T-cell (primary cell): ENCODE results near the gene RIPOR1. TPM values are rescaled to one million over a fixed set of nuclear protein-coding genes. Genes with fewer than 3 reads are reported as not detected.
A peak's percentile ranks its signal among the peaks of the same experiment; 100 is the strongest.

Source experiments
- ATAC-seq, 4 experiments: fragments of 200-7000 bp in 3 of 4; fragments of 150-1000 bp in 1 of 4; cut with Tn5 transposase; replicated peaks in 1 of 4; 1 replicate in 3 of 4; 2 replicates in 1 of 4; pipeline ENCODE4 v1.10.0; 2021; ENCODE audit warnings: moderate library complexity in 3 of 4, mild to moderate bottlenecking in 2 of 4, moderate number of reproducible peaks in 1 of 4
- CTCF ChIA-PET, 2 donors: fragments of 300-600 bp; sonication (Branson Sonifier 250); formaldehyde crosslinking; loops; one replicate each; lab custom pipeline; 2022; ENCODE audit warnings: antibody characterized with exemption in 2 of 2; lab: Charles Lee
- POLR2A ChIA-PET, 2 donors: fragments of 300-600 bp; sonication (Branson Sonifier 250); formaldehyde crosslinking; loops; one replicate each; lab custom pipeline; 2022; ENCODE audit warnings: antibody characterized with exemption in 2 of 2; lab: Charles Lee
- DNase-seq, 35 experiments: peaks; one replicate each; pipeline versions ENCODE4 v3.0.0 to v3.0.0-alpha.2; 2013 to 2023
- H3K27ac ChIP-seq: one replicate; pipeline ENCODE4 v1.5.1; 2013; ENCODE audit warnings: low read length
- H3K27me3 ChIP-seq, 2 experiments: replicated peaks in 1 of 2; 1 replicate in 1 of 2; 2 replicates in 1 of 2; pipeline versions ENCODE4 v1.6.1 to v1.7.0; 2013; ENCODE audit warnings: low read length in 1 of 2, mixed read lengths in 1 of 2; ENCODE audit not compliant: control insufficient read depth in 2 of 2, insufficient read depth in 2 of 2; ENCODE audit errors: extremely low read depth in 1 of 2
- H3K36me3 ChIP-seq, 2 donors: 1 replicate in 1 of 2; 2 replicates in 1 of 2; pipeline versions ENCODE4 v1.6.1 to v1.7.0; 2013; ENCODE audit warnings: low read length in 1 of 2; ENCODE audit not compliant: control insufficient read depth in 2 of 2, insufficient read depth in 1 of 2; ENCODE audit errors: extremely low read depth in 1 of 2
- H3K4me1 ChIP-seq, 2 experiments: 1 replicate in 1 of 2; 2 replicates in 1 of 2; pipeline versions ENCODE4 v1.6.1 to v1.7.0; 2013; ENCODE audit warnings: low read length in 2 of 2, mixed read lengths in 1 of 2; ENCODE audit not compliant: insufficient read depth in 2 of 2, control insufficient read depth in 1 of 2; ENCODE audit errors: extremely low read depth in 1 of 2
- H3K4me3 ChIP-seq, 2 donors: 1 replicate in 1 of 2; 2 replicates in 1 of 2; pipeline versions ENCODE4 v1.5.1 to v1.7.0; 2013; ENCODE audit warnings: mild to moderate bottlenecking in 2 of 2, low read length in 1 of 2, moderate library complexity in 1 of 2; ENCODE audit not compliant: control insufficient read depth in 1 of 2; ENCODE audit errors: extremely low read depth in 1 of 2
- H3K9me3 ChIP-seq: 2 replicates; pipeline ENCODE4 v1.7.0; 2013
- H3K27ac Mint-ChIP-seq, 2 donors: one replicate each; pipeline ENCODE4 v1.8.0; 2020 to 2021; ENCODE audit warnings: mild to moderate bottlenecking in 2 of 2, mixed read lengths in 2 of 2
- H3K27me3 Mint-ChIP-seq, 2 donors: one replicate each; pipeline ENCODE4 v1.8.0; 2021 to 2022; ENCODE audit warnings: mixed read lengths in 2 of 2
- H3K36me3 Mint-ChIP-seq: one replicate; pipeline ENCODE4 v1.8.0; 2021; ENCODE audit warnings: mixed read lengths
- H3K4me1 Mint-ChIP-seq, 3 donors: one replicate each; pipeline ENCODE4 v1.8.0; 2020 to 2022; ENCODE audit warnings: mixed read lengths in 3 of 3, mild to moderate bottlenecking in 1 of 3
- H3K4me3 Mint-ChIP-seq, 3 donors: one replicate each; pipeline ENCODE4 v1.8.0; 2020 to 2022; ENCODE audit warnings: mild to moderate bottlenecking in 3 of 3, mixed read lengths in 3 of 3, moderate library complexity in 3 of 3
- H3K9me3 Mint-ChIP-seq, 3 donors: one replicate each; pipeline ENCODE4 v1.8.0; 2020 to 2022; ENCODE audit warnings: mixed read lengths in 3 of 3
- WGBS: methylation state at CpG from one replicate; pipeline ENCODE4 v1.1.5; 2013; ENCODE audit warnings: missing lambda C conversion rate; ENCODE audit not compliant: insufficient coverage; 5-methylcytosine and 5-hydroxymethylcytosine counted together
- total RNA-seq, 35 experiments: library from RNA in 6 of 35; stranded (reverse) in 6 of 35; fragments of 120-200 nt in 1 of 35; gene quantifications; one replicate each; pipeline versions ENCODE4 v1.2.1 to v1.2.4 and lab custom pipeline; 2013 to 2026

RIPOR1 gene
- total RNA-seq, 5 donors from 2014 or later (not counting 1 experiment from before 2014, with no cell fraction given) = 33.9 to 60.7 (median 52.4) TPM

DNA sequence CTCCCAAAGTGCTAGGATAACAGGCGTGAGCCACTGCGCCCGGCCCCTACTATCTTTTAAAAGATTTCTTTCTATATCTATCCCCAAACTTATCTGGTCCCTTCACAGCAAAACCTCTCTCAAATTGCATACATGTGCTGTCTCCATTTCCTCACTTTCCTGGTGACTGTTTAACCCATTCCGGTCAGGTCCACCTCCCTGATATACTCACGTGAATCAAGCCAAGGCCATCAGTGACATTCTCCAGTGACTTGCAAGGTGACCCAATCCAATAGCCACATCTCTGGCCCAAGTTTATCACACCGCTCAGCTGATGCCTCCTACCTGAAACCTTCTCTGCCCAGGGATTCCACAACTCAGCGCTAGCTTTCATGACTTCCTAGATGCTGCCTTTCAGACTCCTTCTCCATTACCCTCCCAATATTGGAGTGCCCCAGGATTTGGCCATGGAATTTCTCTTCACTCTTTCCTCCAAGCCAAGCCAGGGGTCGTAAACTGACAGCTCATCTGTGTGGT lies 32.3 kb downstream of the RIPOR1 start:
- H3K4me1 Mint-ChIP-seq = peaks cover 39 to 61% (median 48%) of the 10 kb centered on the region in 3 donors
- WGBS = 79% methylated on average over 5 of the region's 8 CpGs
- Histone ChIP-seq H3K36me3 (no peaks in the 10 kb centered on the region), H3K27me3 (no peaks in the 10 kb centered on the region), H3K9me3 (no peaks in the 10 kb centered on the region), H3K4me3 (peak overlapping the region in 1 of 2 donors; percentile 55), H3K27ac (peak overlapping the region; percentile 69), H3K4me1 (peaks cover 23 to 47% of the 10 kb centered on the region in 2 experiments)
- peaks cover 3% of the 10 kb centered on the region for H3K36me3 Mint-ChIP-seq
- ChIA-PET CTCF (interaction anchor here in 1 of 2 donors (0.5 to 6.4 kb wide), 7 partner anchors 13 to 667 kb away, joined by 3 to 64 read pairs (median 4); no protein-coding TSS in a partner anchor), POLR2A (no interaction called here)
- H3K4me3 Mint-ChIP-seq = peak overlapping the region; percentile 85 to 88 (median 86)
- ATAC-seq = no peak
- no peaks in the 10 kb centered on the region for H3K27me3 Mint-ChIP-seq
- peak overlapping the region; percentile 92 to 94 for H3K27ac Mint-ChIP-seq
- DNase-seq = no peak
- no peaks in the 10 kb centered on the region for H3K9me3 Mint-ChIP-seq

DNA sequence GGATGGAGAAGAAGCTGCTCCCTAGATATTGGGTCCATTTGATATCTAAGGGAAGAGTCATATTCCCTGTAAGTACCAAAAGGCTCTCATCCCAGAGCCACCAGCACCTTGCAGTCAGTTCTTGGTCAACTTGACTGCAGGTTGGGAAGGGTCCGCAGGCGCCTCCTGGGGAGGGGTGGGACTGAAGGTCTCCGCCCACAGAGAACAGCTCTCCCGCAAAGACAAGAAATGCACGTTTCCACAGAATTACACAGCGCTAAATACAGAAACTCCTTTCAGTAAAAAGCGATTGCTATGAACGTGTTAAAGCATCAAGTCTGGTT lies 32.8 kb downstream of the RIPOR1 start:
- no peak for ATAC-seq
- Histone ChIP-seq H3K4me3 (peak overlapping the region; percentile 55 to 67), H3K9me3 (no peaks in the 10 kb centered on the region), H3K4me1 (peaks cover 21 to 47% of the 10 kb centered on the region in 2 experiments), H3K27ac (peak overlapping the region; percentile 69), H3K36me3 (no peaks in the 10 kb centered on the region), H3K27me3 (no peaks in the 10 kb centered on the region)
- H3K9me3 Mint-ChIP-seq = no peaks in the 10 kb centered on the region
- H3K27me3 Mint-ChIP-seq = no peaks in the 10 kb centered on the region
- CTCF ChIA-PET = interaction anchor here (0.6 to 6.4 kb wide), 11 partner anchors 12 to 667 kb away, joined by 3 to 64 read pairs (median 4); partner anchors contain the start of genes ATP6V0D1 (in 1 of the 2) and CARMIL2 (in 1 of the 2)
- peaks cover 33 to 59% (median 46%) of the 10 kb centered on the region in 3 donors for H3K4me1 Mint-ChIP-seq
- POLR2A ChIA-PET = no interaction called here
- peak overlapping the region; percentile 92 to 94 for H3K27ac Mint-ChIP-seq
- WGBS = 0% methylated on average over 3 of the region's 8 CpGs
- H3K4me3 Mint-ChIP-seq = peak overlapping the region; percentile 85 to 88 (median 86)
- DNase-seq = no peak
- peaks cover 3% of the 10 kb centered on the region for H3K36me3 Mint-ChIP-seq

DNA sequence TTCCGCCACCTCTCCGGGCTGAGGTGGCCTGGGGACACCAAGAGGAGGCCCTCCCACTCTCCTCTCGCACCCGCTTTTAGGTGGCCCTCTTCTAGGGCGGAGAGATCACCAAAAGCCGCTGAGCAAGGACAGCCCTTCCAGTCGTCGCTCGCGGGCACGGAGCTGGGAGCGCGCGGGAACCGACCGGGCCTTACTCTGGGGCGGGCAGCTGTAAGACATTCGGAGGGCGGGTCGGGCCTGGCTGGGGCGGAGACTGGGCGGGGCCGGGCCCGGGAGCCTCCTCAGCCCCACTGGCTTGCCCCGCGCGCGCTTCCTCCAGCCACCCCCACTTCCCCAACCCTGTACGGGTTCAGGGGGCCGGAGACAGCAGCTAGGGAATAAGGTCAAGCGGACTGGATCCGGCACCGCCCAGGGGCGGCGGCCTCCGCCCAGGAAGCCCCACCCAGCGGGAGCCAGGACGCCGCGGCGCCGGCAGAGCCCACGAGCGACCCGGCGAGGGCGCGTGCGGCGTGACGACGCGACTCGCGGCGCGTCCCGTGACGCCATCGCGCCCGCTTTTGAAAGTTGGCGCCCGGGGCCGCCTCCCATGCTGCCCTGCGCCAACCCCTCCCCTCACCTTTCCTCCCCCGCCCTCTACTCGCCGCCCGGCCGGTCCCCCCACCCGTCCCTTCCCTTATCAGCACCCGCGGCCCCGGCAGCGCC lies 33.3 kb downstream of the RIPOR1 start:
- Histone ChIP-seq H3K27ac (peak overlapping the region; percentile 69), H3K4me3 (peak overlapping the region; percentile 55 to 67), H3K4me1 (peaks cover 21 to 47% of the 10 kb centered on the region in 2 experiments), H3K27me3 (no peaks in the 10 kb centered on the region), H3K36me3 (no peaks in the 10 kb centered on the region), H3K9me3 (no peaks in the 10 kb centered on the region)
- Mint-ChIP-seq H3K36me3 (peaks cover 3% of the 10 kb centered on the region), H3K27ac (peak overlapping the region; percentile 92 to 94), H3K4me3 (peak overlapping the region; percentile 85 to 88 (median 86)), H3K4me1 (peaks cover 38 to 60% (median 45%) of the 10 kb centered on the region in 3 donors), H3K9me3 (no peaks in the 10 kb centered on the region), H3K27me3 (no peaks in the 10 kb centered on the region)
- POLR2A ChIA-PET = interaction anchor here in 1 of 2 donors (0.5 kb wide), 1 partner anchor 39 kb away, joined by 4 read pairs; no protein-coding TSS in a partner anchor
- WGBS = under 1% methylated on average over 55 of the region's 76 CpGs
- ATAC-seq (peak; percentile 74 to 81 (median 76)), DNase-seq (peak; percentile 92 to 98 (median 96))
- CTCF ChIA-PET = interaction anchor here (0.5 to 6.4 kb wide), 12 partner anchors 9 to 666 kb away, joined by 3 to 64 read pairs (median 4); partner anchors contain the start of genes ATP6V0D1 (in 1 of the 2) and CARMIL2 (in 1 of the 2)

DNA sequence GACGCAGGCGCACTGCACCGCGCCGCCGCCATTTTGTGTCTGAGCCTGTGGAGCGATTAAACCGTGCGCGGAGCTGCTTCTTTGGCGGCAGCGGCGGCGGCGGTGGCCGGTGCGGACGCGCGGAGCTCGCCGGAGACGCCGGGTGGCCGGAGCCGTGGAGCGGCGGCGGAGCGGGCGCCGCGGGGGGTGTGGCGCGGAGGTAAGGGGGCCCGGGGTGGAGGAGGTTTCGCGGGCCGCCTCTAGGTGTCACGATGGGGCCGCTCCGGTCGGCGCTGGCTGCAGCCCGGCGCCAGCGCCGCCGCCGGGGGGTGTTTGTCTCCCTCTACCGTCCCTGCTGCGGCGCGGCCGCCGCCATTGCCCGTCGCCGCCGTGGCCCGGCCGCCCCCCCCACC lies 33.9 kb downstream of the RIPOR1 start, which contains the start of gene CTCF:
TSS of gene CTCF (plus strand) at position 1 of the 392 bp plus-strand sequence. CDS start 48,307 bp downstream, outside the sequence.
- Histone ChIP-seq H3K4me1 (peaks cover 21 to 45% of the 10 kb centered on the region in 2 experiments), H3K27ac (peak within 1 kb of the TSS; percentile 84), H3K4me3 (peak within 1 kb of the TSS; percentile 75 to 91), H3K9me3 (no peaks in the 10 kb centered on the region), H3K27me3 (no peaks in the 10 kb centered on the region), H3K36me3 (no peaks in the 10 kb centered on the region)
- peaks cover 44 to 61% (median 46%) of the 10 kb centered on the region in 3 donors for H3K4me1 Mint-ChIP-seq
- ChIA-PET POLR2A (interaction anchor here in 1 of 2 donors (1.0 kb wide), 1 partner anchor 98 kb away, joined by 3 read pairs; the partner anchor contains the start of gene ACD), CTCF (interaction anchor here (0.5 to 6.4 kb wide), 8 partner anchors 10 to 96 kb away, joined by 3 to 64 read pairs (median 12); partner anchors contain the start of genes ATP6V0D1 (in 1 of the 2) and CARMIL2 (in 1 of the 2))
- DNase-seq (peak in 31 of 35 experiments; percentile 61 to 92 (median 81)), ATAC-seq (peak; percentile 65 to 70 (median 69))
- H3K36me3 Mint-ChIP-seq = peaks cover 3% of the 10 kb centered on the region
- peak within 1 kb of the TSS; percentile 92 to 94 for H3K27ac Mint-ChIP-seq
- no peaks in the 10 kb centered on the region for H3K9me3 Mint-ChIP-seq
- peak within 1 kb of the TSS; percentile 85 to 88 (median 86) for H3K4me3 Mint-ChIP-seq
- H3K27me3 Mint-ChIP-seq = no peaks in the 10 kb centered on the region
- WGBS = under 1% methylated on average over 35 of the region's 62 CpGs

DNA sequence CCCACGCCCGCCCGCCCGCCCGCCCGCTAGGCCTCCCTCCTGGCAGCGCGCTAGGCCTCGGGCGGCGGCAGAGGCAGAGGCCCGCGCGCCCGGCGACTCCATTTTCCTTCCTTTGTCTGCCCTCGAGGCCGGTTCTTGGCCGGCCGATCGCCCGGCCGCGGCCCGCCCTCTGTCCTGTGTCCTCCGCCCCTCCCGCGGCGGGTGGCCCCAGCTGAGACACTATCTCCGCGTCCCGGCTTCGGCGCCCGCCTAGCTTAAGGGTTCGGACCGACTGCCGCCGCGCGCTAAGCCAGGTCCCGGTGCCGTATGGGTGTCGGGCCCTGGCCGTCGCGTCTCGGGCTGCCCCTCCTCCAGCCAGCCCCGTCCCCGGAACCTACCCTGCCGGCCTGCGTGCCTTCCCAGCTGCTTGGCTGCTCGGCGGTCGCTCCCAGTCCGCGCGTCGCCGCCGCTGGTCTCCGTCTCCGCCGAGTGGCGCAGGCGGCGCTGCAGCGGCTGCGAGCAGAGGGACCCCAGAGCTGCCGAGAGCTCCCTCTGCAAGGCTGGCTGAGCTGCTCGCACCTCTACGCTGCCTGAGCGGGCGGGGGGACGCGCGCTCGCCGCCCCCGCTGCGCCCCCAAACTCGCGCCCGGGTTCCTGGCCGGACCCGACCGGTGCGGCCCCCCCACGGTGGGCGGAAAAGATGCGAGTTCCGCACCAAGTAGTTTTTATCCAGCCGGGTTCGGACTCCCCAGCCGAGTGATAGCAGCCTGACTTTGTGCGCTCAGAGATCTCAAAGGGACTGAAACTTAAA lies 34.5 kb downstream of the RIPOR1 start:
- ATAC-seq (peak; percentile 9 to 14 (median 14)), DNase-seq (peak; percentile 29 to 79 (median 56))
- Histone ChIP-seq H3K36me3 (no peaks in the 10 kb centered on the region), H3K4me3 (peak overlapping the region; percentile 75 to 91), H3K27ac (peak overlapping the region; percentile 84), H3K4me1 (peaks cover 21 to 51% of the 10 kb centered on the region in 2 experiments), H3K27me3 (no peaks in the 10 kb centered on the region), H3K9me3 (no peaks in the 10 kb centered on the region)
- no peaks in the 10 kb centered on the region for H3K27me3 Mint-ChIP-seq
- peak overlapping the region; percentile 85 to 88 (median 86) for H3K4me3 Mint-ChIP-seq
- peak overlapping the region; percentile 91 to 94 for H3K27ac Mint-ChIP-seq
- CTCF ChIA-PET = interaction anchor here (0.6 to 6.4 kb wide), 10 partner anchors 16 to 378 kb away, joined by 3 to 64 read pairs (median 6); partner anchors contain the start of genes ATP6V0D1 (in 1 of the 2), CARMIL2 (in 1 of the 2), RANBP10 (in 1 of the 2) and TSNAXIP1 (in 1 of the 2)
- H3K9me3 Mint-ChIP-seq = no peaks in the 10 kb centered on the region
- H3K36me3 Mint-ChIP-seq = peaks cover 3% of the 10 kb centered on the region
- under 1% methylated on average over 87 of the region's 96 CpGs for WGBS
- H3K4me1 Mint-ChIP-seq = peaks cover 46 to 61% (median 47%) of the 10 kb centered on the region in 3 donors
- POLR2A ChIA-PET = interaction anchor here (0.7 to 1.5 kb wide), 3 partner anchors 9 to 97 kb away, joined by 3 to 5 read pairs (median 3); partner anchors contain the start of gene ACD (in 1 of the 2)
